Esophagus squamous epithelium (tissue), 5 donors: ENCODE data around the gene MTARC1. TPM values are rescaled to one million over a fixed set of nuclear protein-coding genes. Genes with fewer than 3 reads are reported as not detected.
A peak's percentile ranks its signal among the peaks of the same experiment; 100 is the strongest.

ENCODE experiments used
- DNase-seq: peaks from one replicate; lab custom pipeline; 2025; lab: John Stamatoyannopoulos, UW
- H3K27ac ChIP-seq, 4 donors: fragments of 200-600 bp; sonication (generic); one replicate each; pipeline ENCODE4 v1.5.1; 2016 to 2019; ENCODE audit warnings: mild to moderate bottlenecking in 1 of 4
- H3K27me3 ChIP-seq, 4 donors: fragments of 200-600 bp; sonication (generic); 1 replicate in 3 of 4; 2 replicates in 1 of 4; pipeline versions ENCODE4 v1.5.1 to v1.6.0; 2017 to 2021; ENCODE audit warnings: antibody characterized with exemption in 1 of 4
- H3K36me3 ChIP-seq, 3 donors: fragments of 200-600 bp; sonication (generic); one replicate each; pipeline ENCODE4 v1.5.1; 2016 to 2019
- H3K4me1 ChIP-seq, 3 donors: fragments of 200-600 bp; sonication (generic); one replicate each; pipeline ENCODE4 v1.5.1; 2017 to 2019
- H3K4me3 ChIP-seq, 4 donors: fragments of 200-600 bp; sonication (generic); 1 replicate in 3 of 4; 2 replicates in 1 of 4; pipeline ENCODE4 v1.5.1; 2016 to 2019; ENCODE audit warnings: mild to moderate bottlenecking in 2 of 4, moderate library complexity in 1 of 4
- H3K9me3 ChIP-seq, 3 donors: fragments of 200-600 bp; sonication (generic); one replicate each; pipeline ENCODE4 v1.5.1; 2016 to 2019
- POLR2A ChIP-seq, 4 donors: fragments of 450-650 bp; IDR thresholded peaks; one replicate each; pipeline ENCODE4 v1.6.1; 2017; ENCODE audit warnings: antibody characterized with exemption in 4 of 4, mild to moderate bottlenecking in 4 of 4, moderate library complexity in 3 of 4
- WGBS, 2 donors: methylation state at CpG; one replicate each; pipeline ENCODE4 v1.1.5; 2018; 5-methylcytosine and 5-hydroxymethylcytosine counted together
- intact Hi-C: fragments of 100-400 bp; cut with DNase I; formaldehyde crosslinking; loops from one replicate; pipeline ENCODE4 v1.15.0; 2022
- total RNA-seq, 4 donors: library from RNA; depleted of rRNA; stranded (reverse); fragments of >200 nt; gene quantifications; one replicate each; pipeline ENCODE4 v1.1.0, GENCODE V29; 2016
- TF ChIP-seq, protein P1 (sequence below), 6 experiments: fragments of 450-650 bp in 4 of 6; fragments of 200-600 bp in 2 of 6; sonication (generic) in 2 of 6; IDR thresholded peaks; one replicate each; pipeline ENCODE4 v1.5.1; 2016 to 2019; ENCODE audit warnings: antibody characterized with exemption in 6 of 6, mild to moderate bottlenecking in 4 of 6, moderate library complexity in 4 of 6
- donor health status: DM: yes; HTN: yes; CAD: no.

MTARC1 gene
- total RNA-seq, 4 donors from 2014 or later, result 2.3 to 12.2 (median 4.9) TPM

- Histone ChIP-seq H3K27ac (no peak overlapping the region), H3K36me3 (peaks cover 0 to 61% (median 4%) of the 10 kb centered on the region in 3 donors), H3K9me3 (no peaks in the 10 kb centered on the region), H3K4me1 (no peaks in the 10 kb centered on the region), H3K4me3 (no peak overlapping the region), H3K27me3 (no peaks in the 10 kb centered on the region)
- intact Hi-C loops, result no loop called here
- WGBS, 2 donors, result 88 to 91% methylated on average over 3 of the region's 3 CpGs
- TF ChIP-seq, protein P1, sequence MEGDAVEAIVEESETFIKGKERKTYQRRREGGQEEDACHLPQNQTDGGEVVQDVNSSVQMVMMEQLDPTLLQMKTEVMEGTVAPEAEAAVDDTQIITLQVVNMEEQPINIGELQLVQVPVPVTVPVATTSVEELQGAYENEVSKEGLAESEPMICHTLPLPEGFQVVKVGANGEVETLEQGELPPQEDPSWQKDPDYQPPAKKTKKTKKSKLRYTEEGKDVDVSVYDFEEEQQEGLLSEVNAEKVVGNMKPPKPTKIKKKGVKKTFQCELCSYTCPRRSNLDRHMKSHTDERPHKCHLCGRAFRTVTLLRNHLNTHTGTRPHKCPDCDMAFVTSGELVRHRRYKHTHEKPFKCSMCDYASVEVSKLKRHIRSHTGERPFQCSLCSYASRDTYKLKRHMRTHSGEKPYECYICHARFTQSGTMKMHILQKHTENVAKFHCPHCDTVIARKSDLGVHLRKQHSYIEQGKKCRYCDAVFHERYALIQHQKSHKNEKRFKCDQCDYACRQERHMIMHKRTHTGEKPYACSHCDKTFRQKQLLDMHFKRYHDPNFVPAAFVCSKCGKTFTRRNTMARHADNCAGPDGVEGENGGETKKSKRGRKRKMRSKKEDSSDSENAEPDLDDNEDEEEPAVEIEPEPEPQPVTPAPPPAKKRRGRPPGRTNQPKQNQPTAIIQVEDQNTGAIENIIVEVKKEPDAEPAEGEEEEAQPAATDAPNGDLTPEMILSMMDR (IDR thresholded peaks at IDR 0.05), result no peak
- TF ChIP-seq POLR2A (IDR thresholded peaks at IDR 0.05), result no peak
- DNase-seq, result no peak
These were observed 27.6 kb upstream of the MTARC1 start for GRCh38 chr1:220759147-220759546.

GRCh38 chr1:220761688-220762427 lies 24.9 kb upstream of the MTARC1 start:
- Histone ChIP-seq H3K27ac (no peak overlapping the region), H3K27me3 (no peaks in the 10 kb centered on the region), H3K4me1 (peaks cover 0 to under 1% (median under 1%) of the 10 kb centered on the region in 3 donors), H3K36me3 (peaks cover 0 to 35% (median 4%) of the 10 kb centered on the region in 3 donors), H3K9me3 (no peaks in the 10 kb centered on the region), H3K4me3 (no peak overlapping the region)
- intact Hi-C loops, result no loop called here
- 58 to 82% methylated on average over 3 to 7 of the region's 7 CpGs for WGBS, 2 donors
- TF ChIP-seq, protein P1 (IDR thresholded peaks at IDR 0.05), result no peak
- no peak for TF ChIP-seq POLR2A (IDR thresholded peaks at IDR 0.05)
- no peak for DNase-seq

DNA sequence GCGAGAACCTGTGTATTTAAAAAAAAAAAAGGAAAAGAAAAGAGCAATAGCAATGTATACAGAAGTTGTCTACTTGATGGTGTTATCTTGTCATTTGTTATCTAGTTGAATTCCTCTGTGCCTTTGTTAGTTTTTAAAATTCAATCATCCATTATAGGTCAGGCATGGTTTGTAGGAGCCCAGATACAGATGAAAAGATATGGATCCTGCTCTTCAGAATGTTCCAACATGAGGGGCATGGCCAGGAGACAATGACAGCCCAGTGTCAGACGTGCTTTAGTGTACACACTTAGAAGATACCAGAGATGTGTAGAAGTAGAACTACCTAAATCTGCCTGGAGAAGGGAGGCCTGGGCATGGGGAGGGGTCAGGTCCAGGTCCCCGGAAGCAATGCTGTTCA lies 22.0 kb upstream of the MTARC1 start:
- H3K4me3 ChIP-seq, result no peak overlapping the region
- peaks cover 0 to 33% (median 4%) of the 10 kb centered on the region in 3 donors for H3K36me3 ChIP-seq
- no peak for DNase-seq
- H3K27me3 ChIP-seq, result no peaks in the 10 kb centered on the region
- 78 to 89% methylated on average over 3 of the region's 3 CpGs for WGBS, 2 donors
- H3K4me1 ChIP-seq, result peaks cover 0 to 17% (median 6%) of the 10 kb centered on the region in 3 donors
- intact Hi-C loops, result no loop called here
- no peak overlapping the region for H3K27ac ChIP-seq
- no peak for TF ChIP-seq POLR2A (IDR thresholded peaks at IDR 0.05)
- TF ChIP-seq, protein P1 (IDR thresholded peaks at IDR 0.05), result no peak
- H3K9me3 ChIP-seq, result no peaks in the 10 kb centered on the region

DNA sequence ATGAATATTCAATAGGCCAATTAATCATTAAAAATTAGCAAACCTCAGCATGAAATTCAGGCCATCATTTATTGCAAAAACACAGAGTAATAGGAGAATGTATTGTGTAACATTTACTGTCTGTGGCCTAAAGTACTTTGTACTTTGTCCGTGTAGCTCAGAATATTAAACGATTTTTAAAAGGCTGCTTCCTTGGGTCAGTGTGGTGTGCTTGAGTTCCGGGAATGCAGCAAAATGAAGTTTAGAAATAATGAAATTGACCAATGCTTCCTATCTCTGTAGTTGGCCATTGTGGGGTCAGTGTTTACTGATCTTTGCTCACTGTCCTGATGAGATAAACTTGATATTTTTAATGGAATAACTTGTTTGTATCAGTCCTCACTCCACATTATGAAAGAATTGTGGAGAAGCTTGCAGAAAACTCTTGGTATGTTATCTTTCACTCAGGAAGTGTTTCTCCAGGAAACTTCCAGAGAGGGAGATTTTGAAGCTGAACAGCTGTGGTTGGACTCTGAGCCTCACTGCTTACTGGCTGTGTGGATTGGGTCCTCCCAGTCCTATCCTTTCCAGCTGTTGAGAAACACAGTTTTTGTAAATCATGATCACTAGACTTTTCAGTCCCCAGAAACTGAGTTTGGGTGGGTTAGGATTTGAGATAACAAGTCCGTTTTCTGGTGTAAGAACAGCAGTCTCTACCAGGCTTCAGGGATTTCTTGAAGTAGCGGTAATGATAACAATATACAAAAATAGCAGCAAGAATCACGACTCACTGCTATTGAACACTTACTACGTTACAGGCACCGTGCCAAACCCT lies 19.2 kb upstream of the MTARC1 start:
- Histone ChIP-seq H3K27me3 (no peaks in the 10 kb centered on the region), H3K27ac (peak overlapping the region in 2 of 4 donors; percentile 75), H3K9me3 (no peaks in the 10 kb centered on the region), H3K36me3 (peaks cover 0 to 51% (median 4%) of the 10 kb centered on the region in 3 donors), H3K4me3 (no peak overlapping the region), H3K4me1 (peaks cover 0 to 17% (median 6%) of the 10 kb centered on the region in 3 donors)
- intact Hi-C loops, result no loop called here
- 36 to 55% methylated on average over 8 of the region's 8 CpGs for WGBS, 2 donors
- no peak for DNase-seq
- no peak for TF ChIP-seq POLR2A (IDR thresholded peaks at IDR 0.05)
- TF ChIP-seq, protein P1 (IDR thresholded peaks at IDR 0.05), result no peak
